Measurements from ENCODE around the gene PRAMEF5.
"Not testable (repeated sequence)": the region's sequence is repeated elsewhere in the genome, so short reads cannot be mapped to it uniquely, and the experiment has no call there.

The PRAMEF5 gene

GRCh38 chr1:13298699-13299098, 44.7 kb downstream of the PRAMEF5 start:
- ATAC-seq (replicated peaks); H3K27me3 Mint-ChIP-seq; DNase-seq; H3K27ac Mint-ChIP-seq; H3K4me1 Mint-ChIP-seq (ENCODE audit: low read depth in 2 of 2); H3K9me3 Mint-ChIP-seq; H3K36me3 Mint-ChIP-seq (ENCODE audit: insufficient read depth); H3K4me3 Mint-ChIP-seq: not testable (repeated sequence)

- H3K9me3 Mint-ChIP-seq; H3K36me3 Mint-ChIP-seq (ENCODE audit: insufficient read depth); H3K27ac Mint-ChIP-seq; DNase-seq; H3K4me1 Mint-ChIP-seq (ENCODE audit: low read depth in 2 of 2); ATAC-seq (replicated peaks); H3K4me3 Mint-ChIP-seq; H3K27me3 Mint-ChIP-seq: not testable (repeated sequence)
Observed at GRCh38 chr1:13302197-13302596, 48.2 kb downstream of the PRAMEF5 start.

GRCh38 chr1:13303239-13303638, 49.2 kb downstream of the PRAMEF5 start, which contains the start of gene PRAMEF33:
PRAMEF33 (plus strand) TSS chr1:13303539; CDS start chr1:13305955, 2,416 bp downstream.
- not testable (repeated sequence) for H3K36me3 Mint-ChIP-seq (ENCODE audit: insufficient read depth); ATAC-seq (replicated peaks); H3K27ac Mint-ChIP-seq; H3K4me1 Mint-ChIP-seq (ENCODE audit: low read depth in 2 of 2); DNase-seq; H3K4me3 Mint-ChIP-seq; H3K27me3 Mint-ChIP-seq; H3K9me3 Mint-ChIP-seq
